Osteocyte (in vitro differentiated cells): ENCODE data around the gene ARHGEF16. TPM values are rescaled to one million over a fixed set of nuclear protein-coding genes. Genes with fewer than 3 reads are reported as not detected.

Experiments
- DNase-seq: peaks from one replicate; pipeline ENCODE4 v3.0.0; 2021; ENCODE audit warnings: mixed read lengths; ENCODE audit not compliant: unreplicated experiment; ENCODE audit errors: extremely low spot score
- H3K27ac Mint-ChIP-seq: one replicate; pipeline ENCODE4 v1.8.0; 2021; ENCODE audit warnings: mild to moderate bottlenecking, mixed read lengths; ENCODE audit not compliant: unreplicated experiment
- H3K27me3 Mint-ChIP-seq: one replicate; pipeline ENCODE4 v1.8.0; 2021; ENCODE audit warnings: mixed read lengths; ENCODE audit not compliant: unreplicated experiment
- H3K36me3 Mint-ChIP-seq: one replicate; pipeline ENCODE4 v1.8.0; 2021; ENCODE audit warnings: mixed read lengths; ENCODE audit not compliant: unreplicated experiment
- H3K4me1 Mint-ChIP-seq: one replicate; pipeline ENCODE4 v1.8.0; 2021; ENCODE audit warnings: mixed read lengths; ENCODE audit not compliant: unreplicated experiment
- H3K4me3 Mint-ChIP-seq: one replicate; pipeline ENCODE4 v1.8.0; 2021; ENCODE audit warnings: mild to moderate bottlenecking, moderate library complexity, mixed read lengths; ENCODE audit not compliant: unreplicated experiment
- H3K9me3 Mint-ChIP-seq: one replicate; pipeline ENCODE4 v1.8.0; 2021; ENCODE audit warnings: mixed read lengths; ENCODE audit not compliant: unreplicated experiment
- CTCF ChIP-seq: fragments of 200-600 bp; sonication (generic); IDR thresholded peaks from 2 replicates; pipeline ENCODE4 v1.5.0; 2021; ENCODE audit warnings: antibody characterized with exemption, mild to moderate bottlenecking, moderate library complexity
- long read RNA-seq: library from polyadenylated mRNA; unstranded; transcript quantifications from one replicate; pipeline ENCODE4 v2.0.0, GENCODE V29; 2021
- total RNA-seq: library from RNA; stranded (reverse); gene quantifications from 2 replicates; pipeline ENCODE4 v1.2.1, GENCODE V29; 2021

Gene ARHGEF16
- 3.2 and 4.3 TPM in 2 replicates for total RNA-seq
- long read RNA-seq, partial matches to known transcripts = 0 of 2 reads
- long read RNA-seq, other reads (novel, unspliced or antisense) = 1 of 2 reads

GRCh38 chr1:3453891-3454810 lies at the start of gene ARHGEF16:
Gene ARHGEF16 (plus strand): TSS chr1:3454665. CDS start chr1:3463085, 8,420 bp downstream.
- TF ChIP-seq CTCF = peak; percentile 58
- Mint-ChIP-seq H3K4me3 (peak within 1 kb of the TSS; percentile 66), H3K27me3 (peaks cover 10% of the 10 kb centered on the region), H3K9me3 (no peaks in the 10 kb centered on the region), H3K4me1 (peaks cover 27% of the 10 kb centered on the region), H3K36me3 (no peaks in the 10 kb centered on the region), H3K27ac (peak within 1 kb of the TSS; percentile 38)
- no peak for DNase-seq

GRCh38 chr1:3404801-3405200 lies 49.7 kb upstream of the ARHGEF16 start:
- Mint-ChIP-seq H3K27me3 (no peaks in the 10 kb centered on the region), H3K27ac (no peak overlapping the region), H3K4me1 (peaks cover 2% of the 10 kb centered on the region), H3K36me3 (no peaks in the 10 kb centered on the region), H3K9me3 (no peaks in the 10 kb centered on the region), H3K4me3 (no peak overlapping the region)
- no peak for TF ChIP-seq CTCF
- DNase-seq = no peak

GRCh38 chr1:3405491-3405890 lies 49.0 kb upstream of the ARHGEF16 start:
- no peaks in the 10 kb centered on the region for H3K27me3 Mint-ChIP-seq
- no peak overlapping the region for H3K4me3 Mint-ChIP-seq

GRCh38 chr1:3405974-3406867 lies 48.2 kb upstream of the ARHGEF16 start:
- Mint-ChIP-seq H3K36me3 (no peaks in the 10 kb centered on the region), H3K4me1 (peaks cover 2% of the 10 kb centered on the region), H3K27ac (no peak overlapping the region), H3K27me3 (no peaks in the 10 kb centered on the region), H3K9me3 (no peaks in the 10 kb centered on the region), H3K4me3 (no peak overlapping the region)
- DNase-seq = no peak
- no peak for TF ChIP-seq CTCF

More at GRCh38 chr1:3405491-3405890, 49.0 kb upstream of the ARHGEF16 start:
- Mint-ChIP-seq H3K9me3 (no peaks in the 10 kb centered on the region), H3K36me3 (no peaks in the 10 kb centered on the region), H3K27ac (no peak overlapping the region), H3K4me1 (peaks cover 2% of the 10 kb centered on the region)
- TF ChIP-seq CTCF = no peak
- no peak for DNase-seq
